GM12878 (cell line): ENCODE measurements around the gene PBRM1. TPM values are rescaled to one million over a fixed set of nuclear protein-coding genes. Genes with fewer than 3 reads are reported as not detected.

Experiments
- CREB1 ChIP-seq: IDR thresholded peaks from 2 replicates; pipeline ENCODE4 v1.6.1; 2012; ENCODE audit warnings: low read depth, mild to moderate bottlenecking, inconsistent platforms
- GATAD2B ChIP-seq: fragments of 450-650 bp; conservative IDR thresholded peaks from 2 replicates; pipeline ENCODE4 v1.6.1; 2017; ENCODE audit warnings: low read depth, mild to moderate bottlenecking, moderate library complexity
- HCFC1 ChIP-seq: fragments of 150-350 bp; IDR thresholded peaks from 2 replicates; pipeline ENCODE4 v1.6.1; 2014; ENCODE audit warnings: low read length
- MLLT1 ChIP-seq: fragments of 450-650 bp; IDR thresholded peaks from 2 replicates; pipeline ENCODE4 v1.6.1; 2016; ENCODE audit warnings: mild to moderate bottlenecking
- SPI1 ChIP-seq: IDR thresholded peaks from 2 replicates; pipeline ENCODE4 v1.6.1; 2011; ENCODE audit warnings: low read depth, mild to moderate bottlenecking, low read length, moderate library complexity, borderline replicate concordance; ENCODE audit not compliant: insufficient read depth
- TBL1XR1 ChIP-seq: IDR thresholded peaks from 2 replicates; pipeline ENCODE4 v1.6.1; 2012; ENCODE audit warnings: low read depth, low read length, improper control_type of control experiment
- ZBTB11 ChIP-seq: fragments of 450-650 bp; formaldehyde crosslinking; IDR thresholded peaks from 2 replicates; pipeline ENCODE4 v1.5.0; 2022; ENCODE audit warnings: mild to moderate bottlenecking, missing genetic modification characterization
- ZNF24 ChIP-seq: fragments of 450-650 bp; IDR thresholded peaks from 2 replicates; pipeline ENCODE4 v1.6.1; 2017; ENCODE audit warnings: antibody characterized with exemption, mild to moderate bottlenecking
- polyA plus RNA-seq, 11 experiments: library from polyadenylated mRNA; depleted of rRNA in 4 of 11; unstranded in 6 of 11; stranded (reverse) in 5 of 11; fragments of >200 nt; fragmentation: Nextera tagmentation in 4 of 11; fragmentation: Illumina TruSeq in 1 of 11; extraction: Ambion mirVana in 4 of 11; extraction: Trizol in 1 of 11; gene quantifications; 1 replicate in 1 of 11; 2 replicates in 10 of 11; pipeline versions ENCODE4 v1.2.1 to v1.2.3, GENCODE V29; 2011 to 2016; ENCODE audit warnings: inconsistent platforms in 2 of 11, missing spikeins in 2 of 11, low read depth in 1 of 11
- total RNA-seq, 4 experiments: library from RNA; depleted of rRNA in 3 of 4; stranded (reverse); fragments of >200 nt in 3 of 4; fragmentation: Illumina TruSeq in 1 of 4; extraction: Trizol in 1 of 4; gene quantifications; 2 replicates each; pipeline versions ENCODE4 v1.2.1 to v1.2.3, GENCODE V29; 2013 to 2021
- TF ChIP-seq, protein P1 (sequence below): fragments of 150-350 bp; IDR thresholded peaks from 2 replicates; pipeline ENCODE4 v1.6.1; 2014; ENCODE audit warnings: mild to moderate bottlenecking, low read depth, low read length
- TF ChIP-seq, protein P2 (sequence below): IDR thresholded peaks from 2 replicates; pipeline ENCODE4 v1.6.1; 2012; ENCODE audit warnings: low read depth, low read length, improper control_type of control experiment
- TF ChIP-seq, protein P3 (sequence below): IDR thresholded peaks from 2 replicates; pipeline ENCODE4 v1.6.1; 2012; ENCODE audit warnings: low read depth, low read length, improper control_type of control experiment

The PBRM1 gene
- total and polyA plus RNA-seq, 10 of the 15 experiments (the other 5 are each of a cell fraction or from before 2014, with no cell fraction given), result 8.9 to 88.9 (median 39.3) TPM

- TF ChIP-seq, protein P1, sequence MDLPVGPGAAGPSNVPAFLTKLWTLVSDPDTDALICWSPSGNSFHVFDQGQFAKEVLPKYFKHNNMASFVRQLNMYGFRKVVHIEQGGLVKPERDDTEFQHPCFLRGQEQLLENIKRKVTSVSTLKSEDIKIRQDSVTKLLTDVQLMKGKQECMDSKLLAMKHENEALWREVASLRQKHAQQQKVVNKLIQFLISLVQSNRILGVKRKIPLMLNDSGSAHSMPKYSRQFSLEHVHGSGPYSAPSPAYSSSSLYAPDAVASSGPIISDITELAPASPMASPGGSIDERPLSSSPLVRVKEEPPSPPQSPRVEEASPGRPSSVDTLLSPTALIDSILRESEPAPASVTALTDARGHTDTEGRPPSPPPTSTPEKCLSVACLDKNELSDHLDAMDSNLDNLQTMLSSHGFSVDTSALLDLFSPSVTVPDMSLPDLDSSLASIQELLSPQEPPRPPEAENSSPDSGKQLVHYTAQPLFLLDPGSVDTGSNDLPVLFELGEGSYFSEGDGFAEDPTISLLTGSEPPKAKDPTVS, result no peak
- TF ChIP-seq ZBTB11 (CRISPR knock-in tag) (peak; percentile 71), TBL1XR1 (no peak), HCFC1 (peak; percentile 66), MLLT1 (peak; percentile 61; the same call in 1 of the 2 replicates), CREB1 (peak; percentile 80), ZNF24 (0 out of 2 replicates have a peak, but pooled peaks have one; percentile 25), SPI1 (peak; percentile 21), GATAD2B (peak; percentile 84)
- TF ChIP-seq, protein P2, sequence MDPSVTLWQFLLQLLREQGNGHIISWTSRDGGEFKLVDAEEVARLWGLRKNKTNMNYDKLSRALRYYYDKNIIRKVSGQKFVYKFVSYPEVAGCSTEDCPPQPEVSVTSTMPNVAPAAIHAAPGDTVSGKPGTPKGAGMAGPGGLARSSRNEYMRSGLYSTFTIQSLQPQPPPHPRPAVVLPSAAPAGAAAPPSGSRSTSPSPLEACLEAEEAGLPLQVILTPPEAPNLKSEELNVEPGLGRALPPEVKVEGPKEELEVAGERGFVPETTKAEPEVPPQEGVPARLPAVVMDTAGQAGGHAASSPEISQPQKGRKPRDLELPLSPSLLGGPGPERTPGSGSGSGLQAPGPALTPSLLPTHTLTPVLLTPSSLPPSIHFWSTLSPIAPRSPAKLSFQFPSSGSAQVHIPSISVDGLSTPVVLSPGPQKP, result peak; percentile 69
- TF ChIP-seq, protein P3, sequence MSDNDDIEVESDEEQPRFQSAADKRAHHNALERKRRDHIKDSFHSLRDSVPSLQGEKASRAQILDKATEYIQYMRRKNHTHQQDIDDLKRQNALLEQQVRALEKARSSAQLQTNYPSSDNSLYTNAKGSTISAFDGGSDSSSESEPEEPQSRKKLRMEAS, result peak; percentile 65
- TF ChIP-seq, all 136 proteins: peak for 55
These were observed 20.3 kb upstream of the PBRM1 start, which contains the start of the genes GLT8D1 and SPCS1 (continued) for GRCh38 chr3:52705688-52706686.
